HG03460 (cell line): ENCODE measurements around the gene TIAM1.

ENCODE experiments used
- ATAC-seq: cut with Tn5 transposase; IDR thresholded peaks from one replicate; pipeline ENCODE4 v1.9.1; 2021; ENCODE audit not compliant: unreplicated experiment

Gene TIAM1

DNA sequence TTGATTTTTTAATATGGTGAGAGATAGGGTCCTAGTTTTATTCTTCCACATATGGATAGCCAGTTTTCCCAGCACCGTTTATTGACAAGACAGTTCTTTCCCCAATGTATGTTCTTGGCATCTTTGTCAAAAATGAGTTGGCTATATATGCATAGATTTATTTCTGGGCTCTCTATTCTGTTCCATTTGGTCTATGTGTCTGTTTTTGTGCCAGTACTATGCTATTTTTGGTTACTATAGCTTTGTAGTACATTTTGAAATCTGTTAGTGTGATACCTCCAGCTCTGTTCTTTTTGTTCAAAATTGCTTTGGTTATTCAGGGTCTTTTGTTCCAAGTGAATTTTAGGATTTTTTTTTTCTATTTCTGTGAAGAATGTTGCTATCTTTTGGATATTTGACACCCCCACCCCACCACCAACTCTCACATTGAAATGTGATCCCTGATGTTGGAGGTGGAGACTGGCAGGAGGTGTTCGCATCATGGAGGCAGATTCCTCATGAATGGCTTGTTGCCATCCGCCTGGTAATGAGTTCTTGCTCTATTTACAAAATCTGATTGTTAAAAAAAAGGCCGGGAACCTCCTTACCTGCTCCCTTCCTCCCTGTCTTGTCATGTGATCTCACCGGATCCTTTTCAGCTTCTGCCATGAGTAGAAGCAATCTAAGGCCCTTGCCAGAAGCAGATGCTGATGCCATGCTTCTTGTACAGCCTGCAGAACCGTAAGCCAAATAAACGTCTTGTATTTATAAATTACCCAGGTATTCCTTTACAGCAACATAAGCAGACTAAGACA lies 251.0 kb downstream of the TIAM1 start:
- ATAC-seq: no peak

GRCh38 chr21:31090376-31090775 lies 253.7 kb downstream of the TIAM1 start:
- no peak for ATAC-seq

DNA sequence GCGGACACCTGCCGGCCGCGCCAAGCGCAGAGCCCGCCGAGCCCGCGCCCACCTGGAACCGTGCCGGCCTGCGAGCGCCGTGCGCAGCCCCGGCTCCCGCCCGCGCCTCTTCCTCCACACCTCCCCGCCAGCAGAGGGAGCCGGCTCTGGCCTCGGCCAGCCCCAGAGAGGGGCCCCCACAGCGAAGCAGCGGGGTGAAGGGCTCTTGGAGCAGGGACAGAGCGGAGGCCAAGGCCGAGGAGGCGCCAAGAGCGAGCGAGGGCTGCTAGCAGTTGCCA lies 255.6 kb downstream of the TIAM1 start:
- no peak for ATAC-seq

DNA sequence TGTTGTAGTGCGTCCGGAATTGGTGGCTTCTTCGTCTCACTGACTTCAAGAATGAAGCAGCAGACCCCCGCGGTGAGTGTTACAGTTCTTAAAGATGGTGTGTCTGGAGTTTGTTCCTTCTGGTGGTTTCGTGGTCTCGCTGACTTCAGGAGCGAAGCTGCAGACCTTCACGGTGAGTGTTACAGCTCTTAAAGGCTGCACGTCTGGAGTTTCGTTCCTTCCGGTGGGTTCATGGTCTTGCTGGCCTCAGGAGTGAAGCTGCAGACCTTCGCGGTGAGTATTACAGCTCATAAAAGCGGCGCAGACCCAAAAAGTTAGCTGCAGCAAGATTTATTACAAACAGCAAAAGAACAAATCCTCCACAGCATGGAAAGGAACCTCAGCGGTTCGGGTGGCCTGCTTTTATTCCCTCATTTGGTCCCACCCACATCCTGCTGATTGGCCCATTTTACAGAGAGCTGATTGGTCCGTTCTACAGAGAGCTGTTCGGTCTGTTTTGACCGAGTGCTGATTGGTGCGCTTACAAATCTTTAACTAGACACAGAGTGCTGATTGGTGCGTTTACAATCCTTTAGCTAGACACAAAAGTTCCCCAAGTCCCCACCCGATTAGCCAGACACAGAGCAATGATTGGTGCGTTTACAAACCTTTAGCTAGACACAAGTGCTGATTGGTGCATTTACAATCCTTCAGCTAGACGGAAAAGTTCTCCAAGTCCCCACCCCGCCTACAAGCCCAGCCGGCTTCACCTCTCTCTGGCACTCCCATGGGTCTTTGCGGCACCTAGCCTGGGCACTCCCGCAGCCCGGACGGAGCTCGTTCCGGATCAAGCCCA lies 256.2 kb downstream of the TIAM1 start:
- no peak for ATAC-seq

- ATAC-seq: no peak
Measured at GRCh38 chr21:31084689-31085088, 259.4 kb downstream of the TIAM1 start.

DNA sequence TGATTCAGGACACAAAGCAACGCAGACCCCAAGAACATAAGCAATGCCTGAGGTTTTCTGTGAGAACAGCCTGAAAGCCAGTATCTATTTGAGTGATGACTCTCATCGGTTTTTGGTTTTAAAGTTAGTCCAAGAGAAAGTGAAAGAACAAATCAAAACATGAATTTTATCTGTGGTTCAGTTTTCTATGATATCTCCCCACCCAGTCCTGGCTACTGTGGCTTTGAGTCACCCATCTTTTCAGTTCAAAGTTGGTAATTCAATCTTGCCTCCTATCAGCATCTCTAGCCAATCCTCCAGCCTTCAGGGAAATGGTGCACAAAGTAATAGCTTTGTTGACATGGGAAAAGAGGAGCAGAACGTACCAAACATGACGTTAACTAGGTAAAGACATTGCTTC lies 265.3 kb downstream of the TIAM1 start:
- peak; percentile 76 for ATAC-seq

DNA sequence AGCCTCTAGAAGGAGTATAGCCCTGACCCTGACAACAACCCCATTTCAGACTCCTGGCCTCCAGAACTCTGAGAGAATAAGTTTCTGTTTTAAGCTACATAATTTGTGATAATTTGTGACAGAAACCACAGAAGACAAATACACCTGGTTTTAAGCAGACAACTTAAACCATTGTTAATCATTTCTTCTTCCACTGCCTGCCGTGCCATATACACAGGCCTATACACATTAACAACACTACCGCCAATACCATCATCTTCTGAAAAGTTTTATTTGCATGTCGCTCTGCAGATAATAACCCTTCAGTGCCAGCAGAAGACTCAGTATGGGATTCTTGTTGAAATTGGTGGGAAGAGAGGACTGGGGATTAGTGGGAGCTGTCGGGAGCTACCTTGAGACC lies 265.8 kb downstream of the TIAM1 start:
- peak; percentile 75 for ATAC-seq

GRCh38 chr21:31075848-31076247 lies 268.2 kb downstream of the TIAM1 start:
- ATAC-seq: no peak

DNA sequence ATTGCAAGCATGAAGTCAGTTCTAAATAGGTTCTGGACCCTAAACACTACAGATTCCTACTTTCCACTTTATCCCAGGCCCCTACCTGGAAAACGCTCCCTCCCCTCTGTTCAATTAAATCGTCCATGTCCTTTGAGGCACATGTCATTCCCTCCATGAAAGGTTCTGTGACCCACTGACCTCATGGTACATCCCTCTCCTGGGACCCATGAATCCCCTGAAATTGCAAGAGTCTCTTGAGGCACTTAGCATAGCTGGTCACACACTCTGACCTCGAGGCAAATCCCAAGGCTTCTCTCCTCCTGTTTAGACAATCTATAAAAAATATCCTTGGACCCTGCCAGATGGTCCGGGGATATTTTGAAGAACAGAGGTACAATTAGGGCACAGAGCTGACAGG lies 271.5 kb downstream of the TIAM1 start:
- no peak for ATAC-seq
